Stimulated activated CD8-positive, alpha-beta memory T cell treated with anti-CD3 and anti-CD28 coated beads, Interleukin-4, amount 100 ng/mL, for 48 hours (primary cell): Measurements from ENCODE around the gene HTR1E.
"Not testable (repeated sequence)": the region's sequence is repeated elsewhere in the genome, so short reads cannot be mapped to it uniquely, and the experiment has no call there.

ENCODE experiments used
- DNase-seq: peaks from one replicate; pipeline ENCODE4 v3.0.0-alpha.2; 2020

Gene HTR1E

DNA sequence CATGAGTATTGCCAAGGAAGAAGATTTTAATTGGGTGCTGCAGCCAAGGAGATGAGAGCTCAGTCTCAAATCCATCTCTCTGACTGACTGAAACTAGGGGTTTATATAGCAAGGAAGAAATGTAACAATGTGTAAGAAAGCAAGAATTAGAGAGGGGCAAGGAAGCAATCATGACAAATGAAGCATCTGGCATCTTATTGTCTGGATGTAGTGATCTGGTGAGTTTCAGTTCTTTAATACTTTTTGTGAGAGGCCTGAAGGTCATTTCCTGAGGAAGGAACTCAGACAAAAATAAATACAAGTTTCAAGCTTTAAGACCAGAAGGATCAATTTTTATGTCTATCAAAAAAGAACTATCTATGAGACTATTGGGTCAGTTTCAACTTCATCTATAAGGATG is 64.2 kb downstream of the HTR1E start:
- no peak for DNase-seq

DNA sequence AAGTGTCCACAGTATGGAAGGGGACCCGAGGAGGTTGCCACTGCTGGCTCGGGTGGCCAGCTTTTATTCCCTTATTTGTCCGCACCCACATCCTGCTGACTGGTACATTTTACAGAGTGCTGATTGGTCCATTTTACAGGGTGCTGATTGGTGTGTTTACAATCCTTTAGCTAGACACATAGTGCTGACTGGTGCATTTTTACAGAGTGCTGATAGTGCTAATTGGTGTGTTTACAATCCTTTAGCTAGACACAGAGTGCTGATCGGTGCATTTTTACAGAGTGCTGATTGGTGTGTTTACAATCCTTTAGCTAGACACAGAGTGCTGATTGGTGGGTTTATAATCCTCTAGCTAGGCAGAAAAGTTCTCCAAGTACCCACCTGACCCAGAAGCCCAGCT is 65.1 kb downstream of the HTR1E start:
- not testable (repeated sequence) for DNase-seq

DNA sequence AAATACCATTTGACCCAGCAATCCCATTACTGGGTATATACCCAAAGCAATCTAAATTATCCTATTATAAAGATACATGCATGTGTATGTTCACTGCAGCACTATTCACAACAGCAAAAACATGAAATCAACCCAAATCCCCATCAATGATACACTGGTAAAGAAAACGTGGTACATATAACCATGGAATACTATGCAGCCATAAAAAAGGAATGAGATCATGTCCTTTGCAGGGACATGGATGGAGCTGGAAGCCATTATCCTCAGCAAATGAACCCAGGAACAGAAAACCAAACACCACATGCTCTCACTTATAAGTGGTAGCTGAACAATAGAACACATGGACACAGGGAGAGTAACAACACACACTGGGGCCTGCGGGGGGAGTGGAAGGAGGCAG is 69.2 kb downstream of the HTR1E start:
- not testable (repeated sequence) for DNase-seq

DNA sequence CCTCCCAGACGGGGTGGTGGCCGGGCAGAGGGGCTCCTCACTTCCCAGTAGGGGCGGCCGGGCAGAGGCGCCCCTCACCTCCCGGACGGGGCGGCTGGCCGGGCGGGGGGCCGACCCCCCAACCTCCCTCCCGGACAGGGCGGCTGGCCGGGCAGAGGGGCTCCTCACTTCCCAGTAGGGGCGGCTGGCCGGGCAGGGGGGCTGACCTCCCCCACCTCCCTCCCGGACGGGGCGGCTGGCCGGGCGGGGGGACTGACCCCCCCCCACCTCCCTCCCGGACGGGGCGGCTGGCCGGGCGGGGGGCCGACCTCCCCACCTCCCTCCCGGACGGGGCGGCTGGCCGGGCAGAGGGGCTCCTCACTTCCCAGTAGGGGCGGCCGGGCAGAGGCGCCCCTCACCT is 72.3 kb downstream of the HTR1E start:
- not testable (repeated sequence) for DNase-seq

DNA sequence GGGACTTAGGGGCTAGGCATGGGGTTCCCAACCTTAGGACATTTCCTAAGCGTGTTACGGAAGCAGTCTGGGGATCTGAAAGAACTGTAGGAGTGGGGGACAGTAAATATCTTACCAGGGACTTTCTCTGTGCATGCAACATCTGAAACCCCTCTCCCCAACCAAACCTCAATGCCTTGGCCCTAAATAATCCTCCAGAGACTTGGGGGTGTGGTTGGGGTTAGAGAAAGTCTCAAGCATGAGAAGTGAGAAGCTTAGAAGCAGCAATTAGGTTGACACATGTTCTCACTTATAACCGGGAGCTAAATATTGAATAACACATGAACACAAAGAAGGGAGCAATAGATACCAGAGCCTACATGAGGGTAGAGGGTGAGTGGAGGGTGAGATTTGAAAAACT is 74.7 kb downstream of the HTR1E start:
- DNase-seq: no peak

DNA sequence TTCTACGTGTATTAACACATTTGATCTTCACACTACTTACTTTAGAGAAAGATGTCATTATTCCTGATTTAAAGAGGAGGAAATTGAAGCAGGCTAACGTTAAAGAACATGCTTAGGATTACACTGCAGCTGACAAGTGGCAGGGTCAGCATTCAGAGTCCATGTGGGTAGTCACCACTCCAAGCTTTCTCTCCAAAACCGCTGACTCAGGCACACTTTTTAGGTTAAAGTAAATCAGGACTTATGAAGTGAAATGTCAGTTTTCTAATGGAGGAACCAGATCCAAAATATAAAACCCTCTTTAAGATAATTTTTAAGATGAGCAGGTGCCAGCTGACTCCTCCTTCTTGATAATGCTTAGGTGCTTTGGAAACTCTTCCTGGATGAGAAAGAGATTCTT is 75.4 kb downstream of the HTR1E start:
- DNase-seq: no peak

DNA sequence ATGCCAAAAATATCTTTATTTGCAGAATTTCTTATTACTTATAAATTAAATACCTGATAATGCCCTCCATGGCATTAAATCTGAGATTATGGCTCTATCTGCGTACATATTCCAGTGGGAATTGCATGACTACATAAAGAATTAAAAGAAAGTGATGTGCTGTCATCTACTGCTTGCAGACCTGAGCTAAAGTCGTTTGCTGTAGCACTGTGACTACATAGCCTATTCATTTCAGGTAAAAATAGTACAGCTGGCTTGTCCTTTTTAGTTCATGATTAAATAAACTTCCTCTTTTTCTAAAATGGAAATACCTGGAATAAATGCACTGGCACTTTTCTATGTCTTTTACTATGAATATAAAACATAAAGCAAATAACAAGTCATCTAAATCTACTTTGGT is 79.4 kb downstream of the HTR1E start:
- no peak for DNase-seq

DNA sequence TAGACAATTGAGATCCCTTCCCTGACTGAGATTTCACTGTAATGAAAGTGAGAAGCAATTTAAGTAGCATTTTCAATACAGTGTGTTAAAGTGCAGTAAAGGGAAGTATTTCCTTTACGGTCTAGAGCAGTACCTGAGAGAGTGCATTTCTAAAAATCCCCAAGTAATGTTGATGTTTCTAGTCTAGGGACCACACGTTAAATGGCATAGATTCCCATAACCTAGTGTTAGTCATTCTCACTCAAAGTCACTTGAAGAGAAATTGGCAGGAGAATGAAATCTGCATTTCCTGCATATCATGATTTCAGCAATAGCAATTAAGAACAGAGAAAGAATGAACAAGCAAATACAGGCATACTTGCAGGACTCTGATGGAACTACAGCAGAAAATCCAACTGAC is 89.7 kb downstream of the HTR1E start:
- DNase-seq: no peak

DNA sequence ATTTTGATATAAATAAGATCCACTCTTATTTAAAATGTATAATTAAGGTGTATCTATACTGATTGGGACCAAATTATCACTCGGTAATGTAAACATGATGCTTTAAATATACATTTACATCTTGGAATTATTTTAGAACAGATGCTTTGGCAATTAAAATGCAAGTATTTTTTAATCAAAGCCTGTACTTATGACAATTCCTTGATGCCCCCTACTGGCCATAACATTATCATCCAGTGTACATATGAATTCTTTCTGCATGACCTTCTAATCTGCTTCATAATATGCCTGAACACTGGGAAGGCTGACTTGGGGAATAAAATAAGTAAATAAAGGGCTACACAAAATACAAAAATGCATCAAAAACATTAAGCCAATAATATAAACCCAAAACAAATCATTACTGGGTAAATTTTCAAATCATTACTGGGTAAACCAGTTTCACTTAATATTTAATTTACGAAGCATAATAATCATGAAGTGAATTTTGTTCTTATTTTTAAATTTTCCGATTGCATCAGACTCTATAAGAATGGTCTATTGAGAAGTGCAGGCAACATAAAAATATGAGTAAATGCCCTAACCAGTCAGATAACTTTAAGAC is 92.5 kb downstream of the HTR1E start:
- no peak for DNase-seq

DNA sequence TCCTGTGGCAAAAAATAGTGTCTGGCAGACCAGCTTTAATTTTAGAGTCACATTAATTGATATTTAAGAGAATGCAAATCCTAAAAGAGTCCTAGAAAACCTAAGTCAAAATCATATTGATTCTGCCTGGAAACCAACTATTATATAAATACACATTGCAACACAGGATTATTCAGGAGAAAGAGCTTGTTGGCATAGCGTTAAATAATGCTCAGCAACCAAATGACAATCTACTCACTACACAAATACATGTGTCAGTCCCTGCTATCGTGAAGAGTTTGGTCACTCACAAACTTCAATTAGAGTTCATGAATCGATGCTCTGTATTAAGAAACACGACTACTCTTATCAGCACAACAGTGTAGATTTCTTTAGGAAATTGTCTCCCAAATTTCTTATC is 103.4 kb downstream of the HTR1E start:
- DNase-seq: no peak

DNA sequence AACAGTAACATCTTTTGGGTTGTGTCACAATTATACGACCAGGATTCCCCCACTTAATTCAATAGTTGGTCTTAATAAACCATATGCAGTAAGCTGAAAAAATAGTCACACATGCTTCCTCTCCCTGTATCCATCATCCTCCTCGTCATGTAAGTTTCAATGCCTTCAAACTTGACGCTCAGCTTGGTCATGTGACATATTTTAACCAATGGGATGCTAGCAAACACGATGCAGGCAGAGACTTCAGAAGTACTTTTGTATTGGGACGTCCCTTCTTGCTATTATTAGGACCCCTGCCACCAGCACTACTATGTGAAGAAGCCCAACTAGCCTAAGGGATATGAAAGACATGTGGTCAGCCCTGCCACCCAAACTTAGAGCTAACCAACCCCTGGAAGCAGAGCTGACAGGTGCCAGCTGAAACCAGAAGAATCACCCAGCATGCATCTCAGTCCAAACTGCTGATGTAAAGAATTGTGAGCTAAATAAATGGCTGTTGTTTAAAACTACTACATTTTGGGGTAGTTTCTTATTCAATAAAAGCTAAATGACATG is 108.3 kb downstream of the HTR1E start:
- DNase-seq: no peak

DNA sequence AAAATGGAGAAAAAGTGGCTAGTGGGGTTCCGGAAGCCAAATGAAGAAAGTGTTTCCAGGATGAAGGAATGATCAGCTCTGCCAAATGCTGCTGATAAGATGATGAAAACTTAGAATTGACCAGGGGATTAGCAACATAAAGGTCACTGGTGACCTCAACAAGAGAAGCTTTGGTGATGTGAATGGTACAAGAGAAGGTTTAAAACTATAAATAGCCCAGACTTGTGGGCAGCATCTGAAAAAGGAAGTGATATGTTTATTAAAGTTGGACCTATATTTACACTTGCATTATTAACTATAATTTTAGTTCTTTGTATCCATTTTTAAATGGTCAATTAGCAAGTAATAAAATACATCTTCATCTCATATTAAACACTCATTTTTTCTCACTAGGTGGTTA is 112.5 kb downstream of the HTR1E start:
- DNase-seq: no peak

DNA sequence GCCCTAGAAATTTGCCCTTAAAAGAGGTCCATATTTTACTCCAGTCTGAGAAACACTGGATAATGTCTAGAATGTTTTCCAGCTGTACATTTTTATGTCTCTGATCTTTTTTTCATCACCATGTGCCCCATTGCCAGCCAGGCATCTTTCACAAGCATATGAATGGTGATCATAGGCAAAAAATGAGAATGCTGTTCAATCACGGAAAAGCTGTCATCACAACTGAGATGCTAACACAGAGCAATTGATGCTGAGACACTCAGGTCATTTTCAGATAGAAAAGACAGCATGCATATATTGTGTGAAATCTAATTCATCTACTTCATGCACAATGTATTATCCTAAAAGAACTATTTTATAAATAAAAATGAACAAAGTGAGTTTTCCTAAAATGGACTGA is 116.0 kb downstream of the HTR1E start:
- DNase-seq: no peak

DNA sequence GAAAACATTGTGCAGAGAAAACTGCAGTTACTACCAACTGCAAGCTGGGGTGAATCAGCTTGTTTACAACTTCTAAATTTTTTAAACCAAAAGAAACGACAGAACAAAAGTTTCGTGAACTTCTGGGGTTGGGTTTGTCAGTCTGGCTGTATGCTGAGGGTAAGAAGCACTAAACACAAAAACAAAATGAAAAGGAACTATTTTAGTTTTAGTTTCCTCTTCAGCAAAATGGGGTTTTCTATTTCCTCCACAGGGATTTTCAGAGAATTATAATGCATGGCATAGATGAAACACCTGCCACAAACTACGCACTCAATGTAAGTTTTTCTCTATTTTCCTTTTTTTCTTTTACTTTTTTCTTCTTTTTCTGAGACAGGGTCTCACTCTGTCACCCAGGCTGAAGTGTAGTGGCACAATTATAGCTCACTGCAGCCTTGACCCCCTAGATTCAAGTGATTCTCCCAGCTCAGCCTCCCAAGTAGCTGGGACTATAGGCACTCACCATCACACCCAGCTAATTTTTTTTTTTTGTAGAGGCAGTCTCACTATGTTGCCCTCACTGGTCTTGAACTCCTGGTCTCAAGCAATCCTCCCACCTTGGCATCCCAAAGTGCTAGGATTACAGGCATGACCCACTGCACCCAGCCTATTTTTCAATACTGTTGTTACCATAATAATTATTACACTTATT is 117.0 kb downstream of the HTR1E start:
- DNase-seq: no peak

DNA sequence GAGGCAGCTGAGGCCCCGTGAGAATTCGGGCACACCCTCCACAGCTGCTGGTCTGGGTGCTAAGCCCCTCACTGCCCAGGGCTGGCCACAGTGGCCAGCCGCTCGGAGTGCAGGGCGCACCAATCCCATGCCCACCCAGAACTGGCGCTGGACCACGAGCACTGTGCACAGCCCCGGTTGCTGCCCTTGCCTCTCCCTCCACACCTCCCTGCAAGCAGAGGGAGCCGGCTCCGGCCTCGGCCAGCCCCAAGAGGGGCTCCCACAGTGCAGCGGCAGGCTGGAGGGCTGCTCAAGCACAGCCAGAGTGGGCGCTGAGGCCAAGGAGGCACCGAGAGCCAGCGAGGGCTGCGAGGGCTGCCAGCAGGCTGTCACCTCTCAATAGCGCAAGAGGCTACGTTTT is 122.6 kb downstream of the HTR1E start:
- DNase-seq: no peak

DNA sequence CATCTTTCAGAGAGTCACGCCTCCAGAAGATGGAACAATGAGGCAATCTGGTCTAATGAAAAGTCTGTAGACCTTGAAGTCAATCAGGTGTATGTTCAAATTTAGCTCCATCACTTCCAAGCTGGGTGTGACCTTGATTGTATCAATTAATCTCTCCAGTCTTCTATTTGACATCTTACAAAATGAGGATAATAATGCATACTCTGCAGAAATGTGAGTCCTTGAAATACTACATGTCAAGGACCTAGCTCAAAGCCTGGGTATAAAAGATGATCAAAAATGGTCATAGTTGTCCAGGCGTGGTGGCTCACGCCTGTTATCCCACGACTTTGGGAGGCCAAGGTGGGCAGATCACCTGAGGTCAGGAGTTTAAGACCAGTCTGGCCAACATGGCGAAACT is 127.8 kb downstream of the HTR1E start:
- DNase-seq: no peak
